SH-SY5Y (cell line): ENCODE results near the gene MUSTN1.

Experiments
- GATA2 ChIP-seq: IDR thresholded peaks from 2 replicates; pipeline ENCODE4 v1.6.1; 2011; ENCODE audit warnings: mild to moderate bottlenecking, low read depth, low read length
- GATA3 ChIP-seq: IDR thresholded peaks from 2 replicates; pipeline ENCODE4 v1.6.1; 2011; ENCODE audit warnings: low read depth, mild to moderate bottlenecking, low read length, moderate library complexity

GRCh38 chr3:52792413-52792812 is 42.4 kb downstream of the MUSTN1 start:
- TF ChIP-seq GATA3 (no peak), GATA2 (no peak)
